GM10847 (cell line): ENCODE results near the gene CHFR.

Source experiments
- POLR2A ChIP-seq: IDR thresholded peaks from 2 replicates; pipeline ENCODE4 v1.6.1; 2011; ENCODE audit not compliant: insufficient read length; ENCODE audit errors: extremely low read depth

Gene CHFR, protein sequence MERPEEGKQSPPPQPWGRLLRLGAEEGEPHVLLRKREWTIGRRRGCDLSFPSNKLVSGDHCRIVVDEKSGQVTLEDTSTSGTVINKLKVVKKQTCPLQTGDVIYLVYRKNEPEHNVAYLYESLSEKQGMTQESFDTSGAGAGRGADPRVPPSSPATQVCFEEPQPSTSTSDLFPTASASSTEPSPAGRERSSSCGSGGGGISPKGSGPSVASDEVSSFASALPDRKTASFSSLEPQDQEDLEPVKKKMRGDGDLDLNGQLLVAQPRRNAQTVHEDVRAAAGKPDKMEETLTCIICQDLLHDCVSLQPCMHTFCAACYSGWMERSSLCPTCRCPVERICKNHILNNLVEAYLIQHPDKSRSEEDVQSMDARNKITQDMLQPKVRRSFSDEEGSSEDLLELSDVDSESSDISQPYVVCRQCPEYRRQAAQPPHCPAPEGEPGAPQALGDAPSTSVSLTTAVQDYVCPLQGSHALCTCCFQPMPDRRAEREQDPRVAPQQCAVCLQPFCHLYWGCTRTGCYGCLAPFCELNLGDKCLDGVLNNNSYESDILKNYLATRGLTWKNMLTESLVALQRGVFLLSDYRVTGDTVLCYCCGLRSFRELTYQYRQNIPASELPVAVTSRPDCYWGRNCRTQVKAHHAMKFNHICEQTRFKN

DNA sequence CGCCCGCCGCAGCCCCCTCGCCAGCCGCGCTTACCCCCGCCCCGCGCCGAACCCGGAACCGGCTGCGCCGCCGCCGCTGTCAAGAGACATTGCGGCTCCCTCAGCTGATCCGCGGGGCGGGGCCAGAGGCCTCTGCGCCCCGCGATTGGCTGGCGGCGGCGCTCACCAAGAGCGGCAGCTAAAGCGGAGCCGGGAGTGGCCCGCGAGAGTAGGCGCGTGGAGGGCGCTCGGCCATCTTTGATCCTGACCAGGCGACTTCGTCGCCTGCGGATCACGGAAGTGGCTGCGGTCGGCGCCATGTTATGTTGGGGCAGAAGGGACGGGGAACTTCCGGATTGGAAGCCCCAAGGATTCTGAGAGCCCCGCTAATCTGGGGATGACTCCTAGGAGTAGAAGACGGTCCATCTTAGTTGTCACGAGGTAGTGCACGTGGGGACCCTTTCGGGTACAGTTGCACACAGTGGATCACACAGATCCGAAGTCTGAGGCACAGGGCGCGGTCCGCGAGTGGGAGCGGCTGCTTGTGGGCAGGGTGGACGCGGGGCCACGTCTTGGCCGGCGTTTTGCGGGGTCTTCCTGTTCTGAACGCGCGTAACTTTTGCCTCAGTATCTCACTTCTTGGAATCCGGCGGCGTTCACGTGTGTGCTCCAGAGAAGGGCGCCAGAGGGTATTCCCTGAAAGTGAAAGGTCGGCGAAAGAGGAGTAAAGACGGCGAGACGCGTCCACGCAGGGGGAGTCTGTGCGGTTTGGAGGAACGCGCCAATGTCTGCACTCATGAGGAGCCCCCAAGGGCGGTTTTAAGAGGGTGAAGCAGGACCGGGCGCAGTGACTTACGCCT, at the start of gene CHFR:
CHFR (minus strand) TSS at position 93 of the 839 bp plus-strand sequence. CDS start 277 bp downstream, outside the sequence.
- TF ChIP-seq POLR2A: peak; percentile 59

GRCh38 chr12:132936163-132936562, 48.8 kb upstream of the CHFR start:
- no peak for TF ChIP-seq POLR2A

- TF ChIP-seq POLR2A: no peak
Measured at GRCh38 chr12:132926415-132926833, 39.0 kb upstream of the CHFR start.

- no peak for TF ChIP-seq POLR2A
Measured at GRCh38 chr12:132925597-132926414, 38.4 kb upstream of the CHFR start.

DNA sequence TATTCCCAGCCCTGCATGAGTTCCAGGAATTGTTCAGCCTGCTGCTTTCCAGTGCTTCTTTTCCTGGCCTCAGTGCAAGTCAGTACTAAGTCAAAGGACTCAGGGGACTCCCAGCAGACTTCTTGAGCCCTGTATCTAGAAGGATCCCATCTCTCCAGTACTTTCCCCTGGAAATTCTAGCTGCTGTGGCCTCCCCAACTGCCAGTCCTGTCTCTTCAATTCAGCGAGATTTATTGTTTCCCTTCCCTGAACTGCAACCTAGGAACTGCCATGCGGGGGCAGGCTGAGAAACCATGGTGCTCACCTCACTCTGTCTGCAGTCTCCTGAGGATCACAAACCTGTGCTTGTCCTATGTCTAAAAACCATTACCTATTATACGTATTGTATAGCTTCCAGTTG, 37.0 kb upstream of the CHFR start:
- no peak for TF ChIP-seq POLR2A

DNA sequence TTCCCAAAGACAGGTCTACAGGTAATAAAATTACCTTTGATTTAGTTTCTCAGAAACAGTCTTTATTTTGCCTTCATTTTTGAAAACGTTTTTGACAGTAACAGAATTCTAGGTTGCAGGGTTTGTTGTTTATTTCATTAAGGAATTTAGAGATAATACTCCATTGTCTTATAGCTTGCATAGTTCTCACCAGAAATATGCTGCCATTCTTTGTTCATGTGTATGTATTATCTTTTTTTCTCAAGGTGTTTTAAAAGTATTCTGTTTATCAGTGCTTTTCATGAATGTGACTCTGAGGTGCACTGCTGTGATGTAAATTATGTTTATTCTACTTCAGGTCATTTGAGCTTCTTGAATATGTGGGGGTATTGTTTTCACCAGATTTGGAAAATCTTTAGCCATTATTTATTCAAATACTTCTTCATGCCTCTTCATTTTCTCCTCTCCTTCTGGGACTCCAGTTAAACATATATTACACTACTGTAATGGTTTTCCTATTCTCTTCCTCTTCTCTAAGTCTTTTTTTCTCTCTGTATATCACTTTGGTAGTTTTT, 36.0 kb upstream of the CHFR start:
- no peak for TF ChIP-seq POLR2A

- no peak for TF ChIP-seq POLR2A
Measured at GRCh38 chr12:132922676-132923075, 35.3 kb upstream of the CHFR start.

DNA sequence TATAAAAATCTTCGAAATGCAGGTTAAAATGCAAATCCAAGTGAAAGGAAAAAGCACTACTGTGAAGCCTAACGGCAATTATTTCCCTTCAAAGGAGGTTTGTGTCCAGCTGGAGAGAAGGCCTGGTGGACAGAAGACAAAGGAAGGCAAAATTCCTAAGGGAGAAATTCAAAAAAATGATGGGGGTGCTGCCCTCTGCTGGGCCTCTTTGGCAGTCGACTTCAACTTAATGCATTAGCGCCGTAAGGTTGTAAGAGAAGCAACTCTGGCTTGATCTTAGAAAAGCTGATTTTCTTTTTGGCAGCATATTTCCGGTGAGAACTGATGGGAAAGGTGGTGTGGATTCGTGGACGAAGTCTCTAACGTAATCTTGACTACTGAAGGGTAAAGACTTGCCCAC, 34.3 kb upstream of the CHFR start:
- TF ChIP-seq POLR2A: no peak

- no peak for TF ChIP-seq POLR2A
Measured at GRCh38 chr12:132918680-132919079, 31.3 kb upstream of the CHFR start.

DNA sequence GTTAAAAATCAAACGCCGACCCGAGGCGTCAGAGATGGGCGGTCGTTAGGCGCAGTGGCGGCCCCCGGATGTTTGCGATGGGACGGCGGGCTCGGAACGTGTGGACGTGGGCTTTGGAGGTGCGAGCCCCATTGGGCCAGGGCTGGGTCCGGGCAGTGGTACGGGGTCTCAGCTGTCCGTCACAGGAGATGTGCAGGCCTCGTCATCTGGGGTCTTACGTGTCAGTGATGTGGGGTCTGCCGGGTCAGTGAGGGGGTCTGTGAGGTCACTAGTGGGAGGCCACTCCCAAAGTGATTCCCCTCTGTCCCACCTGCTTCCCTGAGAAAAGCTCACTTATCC, 21.6 kb upstream of the CHFR start:
- no peak for TF ChIP-seq POLR2A

GRCh38 chr12:132908145-132909029, 21.0 kb upstream of the CHFR start:
- no peak for TF ChIP-seq POLR2A

DNA sequence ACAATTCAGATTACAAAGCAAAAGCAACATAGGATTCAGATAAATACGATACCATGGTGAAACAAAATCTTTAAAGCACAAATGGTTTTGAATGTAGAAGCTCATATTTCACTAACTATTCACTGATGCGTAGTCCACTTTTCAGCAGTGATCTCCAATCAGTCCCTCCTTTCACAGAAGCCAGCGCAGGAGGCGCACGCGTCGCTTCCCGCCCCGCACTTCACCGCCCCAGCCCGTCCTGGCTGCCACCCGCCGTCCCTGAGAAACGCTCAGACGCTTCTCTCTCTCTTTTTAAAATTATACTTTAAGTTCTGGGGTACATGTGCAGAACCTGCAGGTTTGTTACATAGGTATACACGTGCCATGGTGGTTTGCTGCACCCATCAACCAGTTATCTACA, 19.8 kb upstream of the CHFR start:
- TF ChIP-seq POLR2A: no peak

- no peak for TF ChIP-seq POLR2A
Measured at GRCh38 chr12:132904718-132905328, 17.4 kb upstream of the CHFR start.
